ENCODE data around the gene NEDD8. TPM values are rescaled to one million over a fixed set of nuclear protein-coding genes. Genes with fewer than 3 reads are reported as not detected.
A peak's percentile ranks its signal among the peaks of the same experiment; 100 is the strongest.

NEDD8 gene
- total and polyA plus RNA-seq, 2 experiments from 2014 or later, result 138 to 326 TPM

GRCh38 chr14:24234095-24235005 is 2.2 kb upstream of the NEDD8 start:
- Histone ChIP-seq H3K36me3 (ENCODE audit: low read depth) (peaks cover 18% of the 10 kb centered on the region), H4K20me1 (ENCODE audit: insufficient read depth) (no peaks in the 10 kb centered on the region), H3K27ac (0 out of 2 replicates have a peak overlapping the region, but pooled peaks have one; percentile 70), H3K4me3 (peak overlapping the region; percentile 77; the same call in 1 of the 2 replicates), H3K9me3 (ENCODE audit: low read depth) (no peaks in the 10 kb centered on the region), H3K4me1 (ENCODE audit: insufficient read depth) (peaks cover 17% of the 10 kb centered on the region), H3K9me2 (ENCODE audit: insufficient read depth) (no peaks in the 10 kb centered on the region), H3K79me2 (ENCODE audit: insufficient read depth) (peaks cover 75% of the 10 kb centered on the region), H2AFZ (no peak overlapping the region), H3K27me3 (replicated peaks; ENCODE audit: insufficient read depth) (no peaks in the 10 kb centered on the region), H3K9ac (peak overlapping the region; percentile 91; the same call in 1 of the 2 replicates), H3F3A (ENCODE audit: insufficient read depth) (peaks cover 18% of the 10 kb centered on the region), H3K4me2 (ENCODE audit: unreplicated experiment) (peak overlapping the region; percentile 84)
- DNase-seq, result no peak
- WGBS, 2 experiments (ENCODE audit: low coverage in 1 of 2, low lambda C conversion rate in 2 of 2, missing lambda C conversion rate in 2 of 2), result 76 to 80% methylated on average over 3 of the region's 3 CpGs
- in situ Hi-C loops (cut with MboI), result no loop called here
- TF ChIP-seq EZH2phosphoT487 (IDR thresholded peaks at IDR 0.05; ENCODE audit: insufficient read depth, low read depth) (no peak), EZH2 (IDR thresholded peaks at IDR 0.05; ENCODE audit: insufficient read depth, poor library complexity, severe bottlenecking) (no peak)

DNA sequence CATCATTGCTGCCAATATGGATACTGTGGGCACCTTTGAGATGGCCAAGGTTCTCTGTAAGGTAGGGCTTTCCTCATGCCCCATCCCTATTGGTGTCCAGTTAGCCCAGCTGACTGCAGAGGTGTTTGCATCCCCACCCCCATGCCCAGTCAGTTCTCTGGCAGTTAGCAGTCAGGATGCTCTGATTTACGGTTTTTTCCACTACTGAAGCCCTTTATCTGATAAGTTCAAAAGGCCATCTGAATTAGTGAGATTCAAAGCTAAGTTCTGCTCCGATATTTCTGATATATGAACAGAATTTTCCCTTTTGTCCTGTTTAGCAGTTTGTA is 1.3 kb upstream of the NEDD8 start:
- Histone ChIP-seq H3K36me3 (ENCODE audit: low read depth) (peaks cover 13% of the 10 kb centered on the region), H3K79me2 (ENCODE audit: insufficient read depth) (peaks cover 75% of the 10 kb centered on the region), H2AFZ (peak overlapping the region; percentile 80; the same call in 1 of the 2 replicates), H3K4me3 (peak overlapping the region; percentile 77), H3K27ac (peak overlapping the region; percentile 70; the same call in 1 of the 2 replicates), H3K9me3 (ENCODE audit: low read depth) (no peaks in the 10 kb centered on the region), H3K9ac (peak overlapping the region; percentile 91), H3K9me2 (ENCODE audit: insufficient read depth) (no peaks in the 10 kb centered on the region), H4K20me1 (ENCODE audit: insufficient read depth) (no peaks in the 10 kb centered on the region), H3F3A (ENCODE audit: insufficient read depth) (peaks cover 10% of the 10 kb centered on the region), H3K4me2 (ENCODE audit: unreplicated experiment) (peak overlapping the region; percentile 84), H3K27me3 (replicated peaks; ENCODE audit: insufficient read depth) (no peaks in the 10 kb centered on the region), H3K4me1 (ENCODE audit: insufficient read depth) (peaks cover 13% of the 10 kb centered on the region)
- in situ Hi-C loops (cut with MboI), result no loop called here
- DNase-seq, result no peak
- 90 to 100% methylated on average over 2 of the region's 2 CpGs for WGBS, 2 experiments (ENCODE audit: low coverage in 1 of 2, low lambda C conversion rate in 2 of 2, missing lambda C conversion rate in 2 of 2)
- TF ChIP-seq EZH2phosphoT487 (IDR thresholded peaks at IDR 0.05; ENCODE audit: insufficient read depth, low read depth), result no peak
- TF ChIP-seq EZH2 (IDR thresholded peaks at IDR 0.05; ENCODE audit: insufficient read depth, poor library complexity, severe bottlenecking), result no peak

DNA sequence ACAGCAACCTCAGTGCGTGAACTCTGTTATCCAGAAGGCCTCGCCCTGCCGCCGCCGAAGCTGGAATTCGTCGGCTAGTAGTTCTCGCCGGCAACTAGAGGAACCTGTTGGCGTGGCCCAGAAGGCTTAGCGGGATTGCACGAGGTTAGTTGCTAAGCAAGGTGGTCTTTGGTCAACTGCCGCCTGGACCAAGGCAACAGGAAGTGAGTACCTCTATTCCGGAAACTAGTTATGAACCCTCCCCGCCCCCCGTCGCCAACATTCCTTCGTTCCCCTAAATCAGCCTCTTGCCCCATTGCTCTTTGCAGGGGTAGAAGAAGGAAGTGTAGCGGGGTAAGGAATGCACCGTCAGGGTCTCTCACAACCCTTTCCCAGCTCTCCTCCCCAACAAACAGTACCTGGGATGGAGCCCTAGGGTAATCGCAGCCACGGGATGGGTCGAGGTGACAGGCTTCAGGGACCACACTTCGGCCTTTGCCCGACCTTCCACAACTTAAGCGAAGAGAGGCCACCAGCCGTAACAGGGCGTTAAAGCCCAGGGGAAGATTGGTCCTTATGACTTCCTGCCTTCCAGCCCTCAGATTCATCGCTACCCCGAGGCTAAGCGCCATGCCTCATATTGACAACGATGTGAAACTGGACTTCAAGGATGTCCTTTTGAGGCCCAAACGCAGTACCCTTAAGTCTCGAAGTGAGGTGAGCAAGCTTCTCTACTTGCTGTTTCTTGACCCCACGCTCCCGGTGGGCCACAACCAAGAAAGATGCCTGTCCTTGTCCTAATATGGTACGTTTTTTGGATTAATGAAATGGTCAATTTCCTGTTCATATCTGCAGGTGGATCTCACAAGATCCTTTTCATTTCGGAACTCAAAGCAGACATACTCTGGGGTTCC is 724 bp upstream of the NEDD8 start, which contains the start of gene GMPR2:
GMPR2 (plus strand) TSS at position 285 of the 893 bp plus-strand sequence; CDS start at position 610, 325 bp downstream.
- Histone ChIP-seq H3K27me3 (replicated peaks; ENCODE audit: insufficient read depth) (no peaks in the 10 kb centered on the region), H3K79me2 (ENCODE audit: insufficient read depth) (peaks cover 81% of the 10 kb centered on the region), H3K9me2 (ENCODE audit: insufficient read depth) (no peaks in the 10 kb centered on the region), H3K9me3 (ENCODE audit: low read depth) (no peaks in the 10 kb centered on the region), H3K4me2 (ENCODE audit: unreplicated experiment) (peak within 1 kb of the TSS; percentile 94), H3K4me1 (ENCODE audit: insufficient read depth) (peaks cover 13% of the 10 kb centered on the region), H3K36me3 (ENCODE audit: low read depth) (peaks cover 9% of the 10 kb centered on the region), H3K9ac (peak within 1 kb of the TSS; percentile 91), H3K27ac (peak within 1 kb of the TSS; percentile 70), H2AFZ (peak within 1 kb of the TSS; percentile 80), H3F3A (ENCODE audit: insufficient read depth) (peaks cover 4% of the 10 kb centered on the region; the same call in 1 of the 2 replicates), H4K20me1 (ENCODE audit: insufficient read depth) (no peaks in the 10 kb centered on the region), H3K4me3 (peak within 1 kb of the TSS; percentile 77)
- in situ Hi-C loops (cut with MboI), result no loop called here
- peak; percentile 54 for DNase-seq
- TF ChIP-seq EZH2phosphoT487 (IDR thresholded peaks at IDR 0.05; ENCODE audit: insufficient read depth, low read depth) (no peak), EZH2 (IDR thresholded peaks at IDR 0.05; ENCODE audit: insufficient read depth, poor library complexity, severe bottlenecking) (no peak)
- WGBS, 2 experiments (ENCODE audit: low coverage in 1 of 2, low lambda C conversion rate in 2 of 2, missing lambda C conversion rate in 2 of 2), result 2 to 4% methylated on average over 38 of the region's 38 CpGs

All from GM23248 (cell line).